HG03354 (cell line): ENCODE measurements around the gene VOPP1.
"Not testable (repeated sequence)": the region's sequence is repeated elsewhere in the genome, so short reads cannot be mapped to it uniquely, and the experiment has no call there.

Experiments
- ATAC-seq: cut with Tn5 transposase; IDR thresholded peaks from one replicate; pipeline ENCODE4 v1.9.1; 2021; ENCODE audit warnings: mild to moderate bottlenecking; ENCODE audit not compliant: unreplicated experiment, poor library complexity, severe bottlenecking

The VOPP1 gene

GRCh38 chr7:55572378-55573233, at the start of gene VOPP1:
VOPP1 (minus strand) TSS chr7:55572502; CDS start chr7:55572324, 178 bp downstream.
- peak; percentile 56 for ATAC-seq

- no peak for ATAC-seq
Observed at GRCh38 chr7:55618913-55619312, 46.6 kb upstream of the VOPP1 start.

GRCh38 chr7:55614365-55615064, 42.2 kb upstream of the VOPP1 start:
- not testable (repeated sequence) for ATAC-seq

- ATAC-seq = not testable (repeated sequence)
Observed at GRCh38 chr7:55609726-55610125, 37.4 kb upstream of the VOPP1 start.

- ATAC-seq = not testable (repeated sequence)
Observed at GRCh38 chr7:55605661-55606060, 33.4 kb upstream of the VOPP1 start.

GRCh38 chr7:55597944-55598499, 25.7 kb upstream of the VOPP1 start:
- peak; percentile 78 for ATAC-seq

- not testable (repeated sequence) for ATAC-seq
Observed at GRCh38 chr7:55597214-55597739, 25.0 kb upstream of the VOPP1 start.

GRCh38 chr7:55595511-55595910, 23.2 kb upstream of the VOPP1 start:
- no peak for ATAC-seq

GRCh38 chr7:55594870-55595269, 22.6 kb upstream of the VOPP1 start:
- ATAC-seq = no peak

- no peak for ATAC-seq
Observed at GRCh38 chr7:55594414-55594813, 22.1 kb upstream of the VOPP1 start.

- ATAC-seq = peak; percentile 58
Observed at GRCh38 chr7:55593515-55594318, 21.4 kb upstream of the VOPP1 start.

- no peak for ATAC-seq
Observed at GRCh38 chr7:55593172-55593514, 20.8 kb upstream of the VOPP1 start.

- no peak for ATAC-seq
Observed at GRCh38 chr7:55592492-55592891, 20.2 kb upstream of the VOPP1 start.

GRCh38 chr7:55591282-55591931, 19.1 kb upstream of the VOPP1 start:
- no peak for ATAC-seq

GRCh38 chr7:55590517-55591281, 18.4 kb upstream of the VOPP1 start:
- ATAC-seq = no peak

- ATAC-seq = no peak
Observed at GRCh38 chr7:55589905-55590304, 17.6 kb upstream of the VOPP1 start.

- ATAC-seq = no peak
Observed at GRCh38 chr7:55588976-55589604, 16.8 kb upstream of the VOPP1 start.

GRCh38 chr7:55588379-55588699, 16.0 kb upstream of the VOPP1 start:
- no peak for ATAC-seq
